Vagina (tissue), 2 donors: ENCODE results near the gene SETBP1.

Experiments
- POLR2A ChIP-seq, 2 donors: fragments of 450-650 bp; IDR thresholded peaks; one replicate each; pipeline ENCODE4 v1.6.1; 2017; ENCODE audit warnings: antibody characterized with exemption in 2 of 2, mild to moderate bottlenecking in 2 of 2, moderate library complexity in 2 of 2
- POLR2AphosphoS5 ChIP-seq, 2 donors: sonication (generic); formaldehyde crosslinking; IDR thresholded peaks; one replicate each; pipeline ENCODE4 v1.9.0; 2017; ENCODE audit warnings: antibody characterized with exemption in 2 of 2, mild to moderate bottlenecking in 2 of 2, low read depth in 1 of 2; ENCODE audit not compliant: insufficient read depth in 1 of 2
- TF ChIP-seq, protein P1 (sequence below), 3 experiments: fragments of 450-650 bp in 2 of 3; fragments of 200-600 bp in 1 of 3; sonication (generic) in 1 of 3; IDR thresholded peaks; one replicate each; pipeline ENCODE4 v1.5.1; 2017 to 2019; ENCODE audit warnings: antibody characterized with exemption in 3 of 3, mild to moderate bottlenecking in 2 of 3, moderate library complexity in 2 of 3

DNA sequence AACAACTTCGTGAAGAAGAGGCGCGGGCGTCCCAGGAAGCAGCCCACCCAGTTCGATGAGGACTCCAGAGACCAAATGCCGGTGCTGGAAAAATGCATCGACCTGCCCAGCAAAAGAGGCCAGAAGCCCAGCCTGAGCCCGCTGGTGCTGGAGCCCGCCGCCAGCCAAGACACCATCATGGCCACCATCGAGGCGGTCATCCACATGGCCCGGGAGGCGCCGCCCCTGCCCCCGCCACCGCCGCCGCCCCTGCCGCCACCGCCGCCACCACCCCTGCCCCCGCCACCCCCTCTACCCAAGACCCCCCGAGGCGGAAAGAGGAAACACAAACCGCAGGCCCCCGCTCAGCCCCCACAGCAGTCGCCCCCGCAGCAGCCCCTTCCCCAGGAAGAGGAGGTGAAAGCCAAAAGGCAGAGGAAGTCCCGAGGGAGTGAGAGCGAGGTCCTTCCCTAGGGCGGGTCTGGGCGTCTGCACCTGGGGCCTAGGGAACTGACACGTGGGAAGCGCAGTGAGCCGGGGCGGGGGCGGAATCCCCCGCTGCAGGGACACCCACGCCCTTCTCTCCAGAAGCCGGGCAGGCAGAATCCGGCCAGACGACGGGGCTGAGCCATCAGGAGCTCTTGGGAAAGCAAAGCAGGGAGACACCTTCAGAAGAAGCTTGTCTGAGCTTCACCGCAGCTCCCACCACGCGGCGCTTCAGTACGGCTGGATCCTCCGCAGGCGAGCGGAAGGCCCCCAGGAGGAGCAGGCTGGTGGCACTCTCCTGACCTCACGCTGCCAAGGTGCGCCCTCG lies 382.8 kb downstream of the SETBP1 start:
- TF ChIP-seq POLR2A (IDR thresholded peaks at IDR 0.05) = no peak
- TF ChIP-seq, protein P1, sequence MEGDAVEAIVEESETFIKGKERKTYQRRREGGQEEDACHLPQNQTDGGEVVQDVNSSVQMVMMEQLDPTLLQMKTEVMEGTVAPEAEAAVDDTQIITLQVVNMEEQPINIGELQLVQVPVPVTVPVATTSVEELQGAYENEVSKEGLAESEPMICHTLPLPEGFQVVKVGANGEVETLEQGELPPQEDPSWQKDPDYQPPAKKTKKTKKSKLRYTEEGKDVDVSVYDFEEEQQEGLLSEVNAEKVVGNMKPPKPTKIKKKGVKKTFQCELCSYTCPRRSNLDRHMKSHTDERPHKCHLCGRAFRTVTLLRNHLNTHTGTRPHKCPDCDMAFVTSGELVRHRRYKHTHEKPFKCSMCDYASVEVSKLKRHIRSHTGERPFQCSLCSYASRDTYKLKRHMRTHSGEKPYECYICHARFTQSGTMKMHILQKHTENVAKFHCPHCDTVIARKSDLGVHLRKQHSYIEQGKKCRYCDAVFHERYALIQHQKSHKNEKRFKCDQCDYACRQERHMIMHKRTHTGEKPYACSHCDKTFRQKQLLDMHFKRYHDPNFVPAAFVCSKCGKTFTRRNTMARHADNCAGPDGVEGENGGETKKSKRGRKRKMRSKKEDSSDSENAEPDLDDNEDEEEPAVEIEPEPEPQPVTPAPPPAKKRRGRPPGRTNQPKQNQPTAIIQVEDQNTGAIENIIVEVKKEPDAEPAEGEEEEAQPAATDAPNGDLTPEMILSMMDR (IDR thresholded peaks at IDR 0.05) = no peak
- no peak for TF ChIP-seq POLR2AphosphoS5 (IDR thresholded peaks at IDR 0.05; ENCODE audit: insufficient read depth in 1 of 2, low read depth in 1 of 2)
